SK-N-SH treated with all-trans-retinoic acid at 6 μM for 48 hours (cell line): Measurements from ENCODE around the gene GPN1.

Experiments used
- ATAC-seq: fragments of 200-7000 bp; cut with Tn5 transposase; 3 replicates; pipeline ENCODE4 v1.9.1; 2020; ENCODE audit warnings: mild to moderate bottlenecking, moderate library complexity
- ARNTL ChIP-seq: fragments of 450-650 bp; formaldehyde crosslinking; IDR thresholded peaks from 2 replicates; pipeline ENCODE4 v1.5.0; 2020; ENCODE audit warnings: low read depth, mild to moderate bottlenecking, moderate library complexity, borderline replicate concordance
- BACH2 ChIP-seq: fragments of 250-450 bp; sonication (Bioruptor Pico); IDR thresholded peaks from 2 replicates; pipeline ENCODE4 v1.9.0; 2021; ENCODE audit warnings: mild to moderate bottlenecking, borderline replicate concordance
- CSDC2 ChIP-seq: fragments of 250-450 bp; sonication (Bioruptor Pico); IDR thresholded peaks from 2 replicates; pipeline ENCODE4 v1.5.0; 2020; ENCODE audit warnings: mild to moderate bottlenecking, moderate library complexity
- ESRRG ChIP-seq: fragments of 250-450 bp; sonication (Bioruptor Pico); IDR thresholded peaks from 2 replicates; pipeline ENCODE4 v1.6.1; 2021; ENCODE audit warnings: mild to moderate bottlenecking
- GLIS3 ChIP-seq: fragments of 250-450 bp; sonication (Bioruptor Pico); IDR thresholded peaks from 2 replicates; pipeline ENCODE4 v1.5.0; 2020; ENCODE audit warnings: mild to moderate bottlenecking, moderate library complexity
- ISL1 ChIP-seq: fragments of 250-450 bp; sonication (Bioruptor Pico); IDR thresholded peaks from 2 replicates; pipeline ENCODE4 v2.1.2; 2022; ENCODE audit warnings: mild to moderate bottlenecking, moderate library complexity
- OSR1 ChIP-seq: fragments of 250-450 bp; sonication (Bioruptor Pico); IDR thresholded peaks from 2 replicates; pipeline ENCODE4 v1.8.0; 2022; ENCODE audit warnings: moderate library complexity, mild to moderate bottlenecking, inconsistent platforms
- PPARA ChIP-seq: fragments of 250-450 bp; sonication (Bioruptor Pico); IDR thresholded peaks from 2 replicates; pipeline ENCODE4 v1.5.0; 2020; ENCODE audit warnings: mild to moderate bottlenecking, borderline replicate concordance
- RARB ChIP-seq: fragments of 250-450 bp; sonication (Bioruptor Pico); IDR thresholded peaks from 2 replicates; pipeline ENCODE4 v1.8.0; 2021; ENCODE audit warnings: mild to moderate bottlenecking, moderate library complexity
- TCF4 ChIP-seq: fragments of 250-450 bp; sonication (Bioruptor Pico); IDR thresholded peaks from 2 replicates; pipeline ENCODE4 v1.8.0; 2021; ENCODE audit warnings: mild to moderate bottlenecking, moderate library complexity, borderline replicate concordance
- TOX ChIP-seq: fragments of 250-450 bp; sonication (Bioruptor Pico); IDR thresholded peaks from 2 replicates; pipeline ENCODE4 v1.8.0; 2021; ENCODE audit warnings: mild to moderate bottlenecking, moderate library complexity, borderline replicate concordance
- ZC3H10 ChIP-seq: fragments of 250-450 bp; sonication (Bioruptor Pico); IDR thresholded peaks from 2 replicates; pipeline ENCODE4 v1.5.1; 2021; ENCODE audit warnings: mild to moderate bottlenecking, moderate library complexity
- ZNF565 ChIP-seq: fragments of 450-650 bp; formaldehyde crosslinking; conservative IDR thresholded peaks from 2 replicates; pipeline ENCODE4 v1.5.0; 2020; ENCODE audit warnings: low read depth, mild to moderate bottlenecking, moderate library complexity
- ZNF70 ChIP-seq: fragments of 450-650 bp; formaldehyde crosslinking; IDR thresholded peaks from 2 replicates; pipeline ENCODE4 v1.5.0; 2020; ENCODE audit warnings: mild to moderate bottlenecking, moderate library complexity
- TF ChIP-seq, protein P1 (sequence below): fragments of 250-450 bp; sonication (Bioruptor Pico); IDR thresholded peaks from 2 replicates; pipeline ENCODE4 v1.5.1; 2021; ENCODE audit warnings: mild to moderate bottlenecking, moderate library complexity
- TF ChIP-seq, protein P2 (sequence below): fragments of 250-450 bp; sonication (Bioruptor Pico); IDR thresholded peaks from 2 replicates; pipeline ENCODE4 v1.8.0; 2020; ENCODE audit warnings: mild to moderate bottlenecking, moderate library complexity, borderline replicate concordance
- TF ChIP-seq, protein P3 (sequence below): fragments of 250-450 bp; sonication (Bioruptor Pico); IDR thresholded peaks from 2 replicates; pipeline ENCODE4 v1.5.0; 2020; ENCODE audit warnings: mild to moderate bottlenecking, moderate library complexity

GPN1 gene

DNA sequence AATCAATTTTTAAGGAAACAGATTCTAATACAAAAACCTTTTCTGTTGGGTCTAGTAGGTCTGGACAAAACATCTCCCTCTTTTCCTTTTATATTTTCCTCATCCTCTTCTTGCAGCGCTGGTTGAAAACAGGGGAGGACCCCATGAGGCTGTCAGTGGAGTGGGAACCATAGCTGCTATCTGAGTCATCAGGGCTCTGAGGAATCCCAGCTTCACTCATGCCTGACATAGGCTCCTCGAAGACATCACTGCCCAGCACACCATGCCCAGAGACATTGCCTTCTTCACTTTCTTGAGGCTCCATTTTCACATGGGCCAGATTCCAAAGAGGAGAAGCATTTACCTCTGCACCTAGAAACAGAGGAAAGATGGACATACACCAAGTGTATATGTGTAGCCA is 24.5 kb downstream of the GPN1 start:
- TF ChIP-seq, protein P1, sequence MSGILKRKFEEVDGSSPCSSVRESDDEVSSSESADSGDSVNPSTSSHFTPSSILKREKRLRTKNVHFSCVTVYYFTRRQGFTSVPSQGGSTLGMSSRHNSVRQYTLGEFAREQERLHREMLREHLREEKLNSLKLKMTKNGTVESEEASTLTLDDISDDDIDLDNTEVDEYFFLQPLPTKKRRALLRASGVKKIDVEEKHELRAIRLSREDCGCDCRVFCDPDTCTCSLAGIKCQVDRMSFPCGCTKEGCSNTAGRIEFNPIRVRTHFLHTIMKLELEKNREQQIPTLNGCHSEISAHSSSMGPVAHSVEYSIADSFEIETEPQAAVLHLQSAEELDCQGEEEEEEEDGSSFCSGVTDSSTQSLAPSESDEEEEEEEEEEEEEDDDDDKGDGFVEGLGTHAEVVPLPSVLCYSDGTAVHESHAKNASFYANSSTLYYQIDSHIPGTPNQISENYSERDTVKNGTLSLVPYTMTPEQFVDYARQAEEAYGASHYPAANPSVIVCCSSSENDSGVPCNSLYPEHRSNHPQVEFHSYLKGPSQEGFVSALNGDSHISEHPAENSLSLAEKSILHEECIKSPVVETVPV (CRISPR knock-in tag): no peak
- TF ChIP-seq GLIS3 (no peak), TCF4 (CRISPR knock-in tag) (no peak), ZNF70 (CRISPR knock-in tag) (no peak), OSR1 (CRISPR knock-in tag) (no peak), ARNTL (CRISPR knock-in tag) (no peak)
- ATAC-seq: peak; percentile 53

DNA sequence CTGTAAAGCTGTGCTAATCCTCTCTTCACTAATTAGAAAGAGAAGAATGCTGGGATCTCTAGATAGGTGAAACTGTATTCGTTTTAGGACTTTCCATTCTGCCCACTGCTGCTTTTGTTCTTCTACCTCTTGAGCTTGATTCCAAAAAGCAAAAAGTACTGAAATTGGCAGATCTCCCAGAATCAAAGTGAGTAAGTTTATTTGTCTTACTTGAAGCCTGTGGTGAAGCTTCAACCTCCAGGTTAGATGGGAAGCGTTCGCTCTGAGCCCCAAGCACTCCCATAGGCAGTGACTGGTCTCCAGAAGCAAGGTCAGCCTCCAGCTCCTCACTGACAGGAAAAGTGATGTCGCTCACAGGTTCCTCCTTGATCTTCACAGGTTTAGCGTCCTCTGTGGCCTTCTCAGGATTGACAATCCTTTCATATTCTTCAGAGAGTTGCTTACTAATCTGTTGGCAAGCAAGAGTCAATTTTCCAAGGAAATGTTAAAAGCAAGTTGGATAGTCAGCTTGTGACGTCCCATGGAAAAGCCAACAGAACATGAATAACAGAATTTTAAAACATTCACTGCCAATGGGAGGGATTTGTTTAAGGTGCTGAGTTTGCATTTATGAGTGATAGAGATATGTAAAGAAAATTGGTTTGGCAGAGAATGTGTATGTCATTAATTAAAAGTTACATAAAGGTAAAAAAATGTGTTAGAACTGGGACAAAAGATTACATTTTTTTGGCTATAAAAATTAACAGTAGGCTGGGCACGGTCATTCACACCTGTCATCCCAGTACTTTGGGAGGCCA is 26.5 kb downstream of the GPN1 start:
- ATAC-seq: no peak
- TF ChIP-seq ZC3H10 (CRISPR knock-in tag) (no peak), ARNTL (CRISPR knock-in tag) (no peak), RARB (CRISPR knock-in tag) (no peak), ZNF70 (CRISPR knock-in tag) (no peak), ZNF565 (CRISPR knock-in tag) (no peak), CSDC2 (no peak), PPARA (CRISPR knock-in tag) (no peak), GLIS3 (no peak)
- TF ChIP-seq, protein P2, sequence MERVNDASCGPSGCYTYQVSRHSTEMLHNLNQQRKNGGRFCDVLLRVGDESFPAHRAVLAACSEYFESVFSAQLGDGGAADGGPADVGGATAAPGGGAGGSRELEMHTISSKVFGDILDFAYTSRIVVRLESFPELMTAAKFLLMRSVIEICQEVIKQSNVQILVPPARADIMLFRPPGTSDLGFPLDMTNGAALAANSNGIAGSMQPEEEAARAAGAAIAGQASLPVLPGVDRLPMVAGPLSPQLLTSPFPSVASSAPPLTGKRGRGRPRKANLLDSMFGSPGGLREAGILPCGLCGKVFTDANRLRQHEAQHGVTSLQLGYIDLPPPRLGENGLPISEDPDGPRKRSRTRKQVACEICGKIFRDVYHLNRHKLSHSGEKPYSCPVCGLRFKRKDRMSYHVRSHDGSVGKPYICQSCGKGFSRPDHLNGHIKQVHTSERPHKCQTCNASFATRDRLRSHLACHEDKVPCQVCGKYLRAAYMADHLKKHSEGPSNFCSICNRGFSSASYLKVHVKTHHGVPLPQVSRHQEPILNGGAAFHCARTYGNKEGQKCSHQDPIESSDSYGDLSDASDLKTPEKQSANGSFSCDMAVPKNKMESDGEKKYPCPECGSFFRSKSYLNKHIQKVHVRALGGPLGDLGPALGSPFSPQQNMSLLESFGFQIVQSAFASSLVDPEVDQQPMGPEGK: no peak
- TF ChIP-seq, protein P3, sequence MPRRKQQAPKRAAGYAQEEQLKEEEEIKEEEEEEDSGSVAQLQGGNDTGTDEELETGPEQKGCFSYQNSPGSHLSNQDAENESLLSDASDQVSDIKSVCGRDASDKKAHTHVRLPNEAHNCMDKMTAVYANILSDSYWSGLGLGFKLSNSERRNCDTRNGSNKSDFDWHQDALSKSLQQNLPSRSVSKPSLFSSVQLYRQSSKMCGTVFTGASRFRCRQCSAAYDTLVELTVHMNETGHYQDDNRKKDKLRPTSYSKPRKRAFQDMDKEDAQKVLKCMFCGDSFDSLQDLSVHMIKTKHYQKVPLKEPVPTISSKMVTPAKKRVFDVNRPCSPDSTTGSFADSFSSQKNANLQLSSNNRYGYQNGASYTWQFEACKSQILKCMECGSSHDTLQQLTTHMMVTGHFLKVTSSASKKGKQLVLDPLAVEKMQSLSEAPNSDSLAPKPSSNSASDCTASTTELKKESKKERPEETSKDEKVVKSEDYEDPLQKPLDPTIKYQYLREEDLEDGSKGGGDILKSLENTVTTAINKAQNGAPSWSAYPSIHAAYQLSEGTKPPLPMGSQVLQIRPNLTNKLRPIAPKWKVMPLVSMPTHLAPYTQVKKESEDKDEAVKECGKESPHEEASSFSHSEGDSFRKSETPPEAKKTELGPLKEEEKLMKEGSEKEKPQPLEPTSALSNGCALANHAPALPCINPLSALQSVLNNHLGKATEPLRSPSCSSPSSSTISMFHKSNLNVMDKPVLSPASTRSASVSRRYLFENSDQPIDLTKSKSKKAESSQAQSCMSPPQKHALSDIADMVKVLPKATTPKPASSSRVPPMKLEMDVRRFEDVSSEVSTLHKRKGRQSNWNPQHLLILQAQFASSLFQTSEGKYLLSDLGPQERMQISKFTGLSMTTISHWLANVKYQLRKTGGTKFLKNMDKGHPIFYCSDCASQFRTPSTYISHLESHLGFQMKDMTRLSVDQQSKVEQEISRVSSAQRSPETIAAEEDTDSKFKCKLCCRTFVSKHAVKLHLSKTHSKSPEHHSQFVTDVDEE (CRISPR knock-in tag): no peak

DNA sequence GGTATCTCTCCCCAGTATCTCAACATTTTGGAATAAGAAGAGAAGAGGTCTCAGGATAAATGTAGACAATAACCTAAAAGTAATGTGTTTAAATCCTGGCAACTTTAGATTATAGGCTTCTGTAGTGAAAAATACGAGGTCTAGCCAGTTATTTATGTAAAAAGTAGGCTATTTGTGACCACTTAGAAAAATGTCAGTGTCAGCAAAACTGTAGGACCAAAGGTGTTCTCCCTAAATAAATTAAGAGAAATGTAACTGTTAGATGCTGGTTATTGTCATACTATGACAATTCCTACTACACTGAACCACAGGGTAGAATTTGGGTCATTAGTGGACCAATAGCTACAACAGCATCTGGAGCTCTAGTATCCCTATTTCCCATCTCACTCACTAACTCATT is 32.5 kb downstream of the GPN1 start:
- ATAC-seq: no peak
- TF ChIP-seq ZNF70 (CRISPR knock-in tag) (no peak), ARNTL (CRISPR knock-in tag) (no peak), PPARA (CRISPR knock-in tag) (no peak), TOX (CRISPR knock-in tag) (no peak), BACH2 (CRISPR knock-in tag) (no peak), ESRRG (no peak), ISL1 (CRISPR knock-in tag) (no peak), OSR1 (CRISPR knock-in tag) (no peak)
- TF ChIP-seq, protein P2: no peak
- TF ChIP-seq, protein P1 (CRISPR knock-in tag): no peak
